AG04449 (cell line): ENCODE measurements around the gene ZC3HAV1L.
"Not testable (repeated sequence)": the region's sequence is repeated elsewhere in the genome, so short reads cannot be mapped to it uniquely, and the experiment has no call there.

ENCODE experiments used
- CTCF ChIA-PET: fragments of 350-600 bp; formaldehyde crosslinking; extraction: SDS; loops from one replicate; lab custom pipeline; 2021; ENCODE audit warnings: antibody characterized with exemption; lab: Yijun Ruan, JAX
- POLR2A ChIA-PET: fragments of 400-600, 350-600 bp; formaldehyde crosslinking; extraction: SDS; loops from one replicate; lab custom pipeline; 2020; ENCODE audit warnings: antibody characterized with exemption, inconsistent platforms; lab: Yijun Ruan, JAX
- DNase-seq: peaks from one replicate; pipeline ENCODE4 v3.0.0-alpha.2; 2010; ENCODE audit warnings: low read depth, low spot score
- H3K4me3 ChIP-seq: 2 replicates; pipeline ENCODE4 v1.5.1; 2011; ENCODE audit warnings: low read depth, mild to moderate bottlenecking, control low read depth, low read length
- CTCF ChIP-seq: IDR thresholded peaks from one replicate; pipeline ENCODE4 v1.5.1; 2011; ENCODE audit warnings: mild to moderate bottlenecking, moderate library complexity, low read length, control low read depth, inconsistent platforms; ENCODE audit not compliant: insufficient read depth; ENCODE audit errors: missing control alignments

Gene ZC3HAV1L

DNA sequence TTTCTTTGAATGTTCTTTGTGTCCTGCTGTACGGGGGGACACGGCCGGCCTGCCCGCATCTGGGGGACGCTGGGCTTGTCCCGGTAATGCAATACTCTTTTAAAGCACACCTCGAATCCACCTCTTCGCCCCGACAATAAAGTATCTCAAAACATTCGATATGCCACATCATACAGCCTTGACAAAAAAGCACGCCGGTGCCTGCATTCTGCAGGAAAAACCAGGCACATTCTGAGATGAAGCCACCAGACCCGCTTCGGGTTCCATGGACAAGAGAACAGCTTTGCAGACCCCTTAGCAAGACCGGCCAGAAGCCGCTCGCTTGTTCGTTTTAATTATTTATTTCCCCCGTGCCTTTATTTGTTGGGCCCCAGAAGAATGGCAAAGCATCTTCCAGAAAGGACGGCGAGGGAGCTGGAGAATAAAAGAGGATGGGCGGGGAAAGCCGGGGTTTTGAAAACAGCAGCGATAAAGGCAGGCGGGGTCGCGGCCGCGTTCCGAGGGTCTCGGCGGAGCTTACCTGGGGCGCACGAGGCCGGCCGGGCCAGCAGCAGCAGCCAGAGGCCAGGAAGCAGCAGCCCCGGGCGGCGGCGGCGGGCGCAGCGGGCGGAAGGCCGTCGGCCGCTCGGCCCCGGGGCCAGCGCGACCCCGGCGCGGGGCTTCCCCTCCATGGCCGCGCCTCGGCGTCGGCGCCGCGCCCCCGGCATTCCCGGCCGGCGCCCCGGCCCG, 55.1 kb downstream of the ZC3HAV1L start:
- POLR2A ChIA-PET: interaction anchor here (0.6 to 0.8 kb wide), 2 partner anchors 90 to 379 kb away, joined by 3 read pairs; partner anchors contain the start of gene LUC7L2
- CTCF ChIA-PET: interaction anchor here (0.8 to 2.4 kb wide), 10 partner anchors 11 to 96 kb away, joined by 3 to 17 read pairs (median 4); no protein-coding TSS in a partner anchor

GRCh38 chr7:138979988-138980562, 55.8 kb downstream of the ZC3HAV1L start:
- peak overlapping the region; percentile 66 for H3K4me3 ChIP-seq
- ChIA-PET CTCF (interaction anchor here (0.8 to 2.4 kb wide), 9 partner anchors 10 to 95 kb away, joined by 3 to 17 read pairs (median 3); no protein-coding TSS in a partner anchor), POLR2A (interaction anchor here (0.6 to 0.8 kb wide), 2 partner anchors 89 to 380 kb away, joined by 3 read pairs; partner anchors contain the start of gene LUC7L2)
- TF ChIP-seq CTCF: no peak
- DNase-seq: no peak

More for the DNA sequence above, 55.1 kb downstream of the ZC3HAV1L start:
- TF ChIP-seq CTCF: no peak
- DNase-seq: no peak
- H3K4me3 ChIP-seq: peak overlapping the region; percentile 66

- peak overlapping the region; percentile 66 for H3K4me3 ChIP-seq
- DNase-seq: no peak
- POLR2A ChIA-PET: no interaction called here
- no peak for TF ChIP-seq CTCF
- CTCF ChIA-PET: interaction anchor here (0.9 to 2.4 kb wide), 9 partner anchors 9 to 96 kb away, joined by 3 to 17 read pairs (median 3); no protein-coding TSS in a partner anchor
Observed at GRCh38 chr7:138979226-138979979, 56.4 kb downstream of the ZC3HAV1L start.

- TF ChIP-seq CTCF: no peak
- no peak for DNase-seq
- H3K4me3 ChIP-seq: no peak overlapping the region
- ChIA-PET POLR2A (no interaction called here), CTCF (interaction anchor here (0.9 to 2.4 kb wide), 4 partner anchors 39 to 91 kb away, joined by 3 to 17 read pairs (median 4); no protein-coding TSS in a partner anchor)
Observed at GRCh38 chr7:138978541-138979184, 57.2 kb downstream of the ZC3HAV1L start.

GRCh38 chr7:138976161-138976560, 59.7 kb downstream of the ZC3HAV1L start:
- CTCF ChIA-PET: interaction anchor here (0.9 to 1.3 kb wide), 3 partner anchors 10 to 90 kb away, joined by 3 to 4 read pairs (median 3); no protein-coding TSS in a partner anchor
- H3K4me3 ChIP-seq, POLR2A ChIA-PET, DNase-seq: not testable (repeated sequence)
